HG03196 (cell line): ENCODE measurements around the gene KDM6A.
A peak's percentile ranks its signal among the peaks of the same experiment; 100 is the strongest.
"Not testable (repeated sequence)": the region's sequence is repeated elsewhere in the genome, so short reads cannot be mapped to it uniquely, and the experiment has no call there.

Source experiments
- ATAC-seq: cut with Tn5 transposase; IDR thresholded peaks from one replicate; pipeline ENCODE4 v1.9.1; 2021; ENCODE audit not compliant: unreplicated experiment

The KDM6A gene

DNA sequence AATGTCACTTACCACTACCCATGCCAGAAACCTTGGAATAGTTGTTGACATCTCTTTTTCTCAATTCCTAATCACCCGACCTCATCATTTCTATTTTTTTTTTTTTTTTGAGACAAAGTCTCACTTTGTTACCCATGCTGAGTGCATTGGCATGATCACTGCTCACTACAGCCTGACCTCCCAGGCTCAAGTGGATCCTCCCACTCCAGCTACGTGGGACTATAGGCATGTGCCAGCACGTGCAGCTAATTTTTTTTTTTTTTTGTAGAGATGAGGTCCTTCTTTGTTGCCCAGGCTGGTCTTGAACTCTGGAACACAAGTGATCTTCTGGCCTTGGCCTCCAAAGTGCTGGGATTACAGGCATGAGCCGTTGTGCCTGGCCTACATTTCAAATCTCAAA lies 12.0 kb downstream of the KDM6A start:
- no peak for ATAC-seq

DNA sequence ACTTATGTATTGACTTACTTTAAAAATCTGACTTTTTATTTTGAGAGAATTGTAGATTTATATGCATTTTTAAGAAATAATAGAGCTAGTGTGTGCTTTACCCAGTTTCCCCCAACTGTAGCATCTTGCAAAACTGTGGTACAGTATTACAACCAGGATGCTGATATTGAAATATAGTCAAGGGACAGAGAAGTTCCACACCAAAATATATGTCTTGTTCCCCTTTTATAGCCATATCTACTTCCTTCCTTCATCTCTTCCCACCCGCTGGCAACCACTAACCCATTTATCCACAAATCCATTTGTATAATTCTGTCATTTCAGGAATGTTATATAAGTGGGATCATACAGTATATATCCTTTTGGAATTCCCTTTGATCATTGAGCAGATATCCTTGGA lies 16.8 kb downstream of the KDM6A start:
- no peak for ATAC-seq

- no peak for ATAC-seq
These were observed 17.3 kb downstream of the KDM6A start for GRCh38 chrX:44890247-44890646.

GRCh38 chrX:44890687-44891086 lies 17.7 kb downstream of the KDM6A start:
- not testable (repeated sequence) for ATAC-seq

- ATAC-seq: no peak
These were observed 18.7 kb downstream of the KDM6A start for GRCh38 chrX:44891642-44892041.

DNA sequence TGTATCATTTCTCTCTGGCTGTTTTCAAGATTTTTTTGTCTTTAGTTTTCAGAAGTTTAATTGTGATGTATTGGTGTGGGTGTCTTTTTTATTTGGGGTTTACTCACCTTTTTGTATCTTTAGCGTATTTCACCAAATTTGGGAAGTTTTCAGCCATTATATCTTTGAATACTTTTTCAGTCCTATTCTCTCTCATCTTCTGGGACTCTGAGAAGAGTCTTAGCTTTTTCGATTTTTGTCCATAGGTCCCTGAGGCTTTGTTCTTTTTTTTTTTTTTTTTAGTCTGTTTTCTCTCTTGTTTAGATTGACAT lies 23.8 kb downstream of the KDM6A start:
- ATAC-seq: no peak

DNA sequence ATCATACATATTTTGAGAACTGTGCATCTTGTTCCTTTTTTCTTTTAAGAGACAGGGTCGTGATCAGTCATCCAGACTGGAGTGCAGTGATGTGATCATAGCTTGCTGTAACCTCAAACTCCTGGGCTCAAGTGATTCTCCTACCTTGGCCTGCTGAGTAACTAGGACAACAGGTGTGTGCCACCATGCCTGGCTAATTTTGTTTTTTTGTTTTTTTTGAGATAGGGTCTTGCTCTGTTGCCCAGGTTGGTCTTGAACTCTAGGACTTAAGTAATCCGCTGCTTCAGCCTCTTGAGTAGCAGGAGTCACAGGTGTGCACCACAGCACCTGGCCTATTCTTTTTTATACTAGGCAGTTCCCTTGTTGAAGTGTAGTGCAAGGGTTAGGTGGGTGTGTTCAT lies 24.6 kb downstream of the KDM6A start:
- ATAC-seq: no peak

- ATAC-seq: no peak
These were observed 25.6 kb downstream of the KDM6A start for GRCh38 chrX:44898411-44899221.

GRCh38 chrX:44899946-44900345 lies 27.0 kb downstream of the KDM6A start:
- ATAC-seq: no peak

GRCh38 chrX:44903107-44903506 lies 30.1 kb downstream of the KDM6A start:
- ATAC-seq: no peak

- ATAC-seq: no peak
These were observed 31.0 kb downstream of the KDM6A start for GRCh38 chrX:44903830-44904530.

- ATAC-seq: no peak
These were observed 31.6 kb downstream of the KDM6A start for GRCh38 chrX:44904542-44905115.

DNA sequence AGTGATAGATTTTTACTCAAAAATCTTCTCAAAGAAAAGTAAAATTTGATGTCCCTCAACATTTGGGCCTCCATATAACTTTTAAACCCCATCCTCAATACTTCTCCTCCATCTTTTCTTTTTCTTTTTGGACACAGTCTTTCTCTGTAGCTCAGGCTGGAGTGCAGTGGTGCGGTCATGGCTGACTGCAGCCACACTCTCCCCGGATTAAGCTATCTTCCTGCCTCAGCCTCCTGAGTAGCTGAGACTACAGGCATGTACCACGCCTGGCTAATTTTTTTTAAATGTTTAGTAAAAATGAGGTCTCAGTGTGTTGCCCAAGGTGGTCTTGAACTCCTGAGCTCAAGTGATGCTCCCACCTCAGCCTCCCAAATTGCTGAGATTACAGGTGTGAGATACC lies 33.1 kb downstream of the KDM6A start:
- no peak for ATAC-seq

DNA sequence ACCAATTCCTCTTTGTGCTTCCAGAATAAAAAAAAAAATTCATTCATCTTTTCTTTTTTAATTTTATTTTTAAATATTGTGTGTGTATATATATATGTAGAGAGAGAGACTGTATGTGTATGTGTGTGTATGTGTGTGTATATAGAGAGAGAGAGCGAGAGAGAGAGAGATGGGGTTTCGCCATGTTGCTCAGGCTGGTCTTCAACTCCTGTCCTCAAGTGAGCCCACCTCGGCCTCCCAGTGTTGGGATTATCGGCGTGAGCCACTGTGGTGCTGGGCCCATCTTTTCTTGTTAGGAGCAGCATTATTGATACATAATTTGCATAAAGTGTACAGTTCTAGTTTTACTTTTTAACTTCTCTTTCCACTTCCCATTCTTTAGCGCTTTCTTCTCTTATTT lies 33.6 kb downstream of the KDM6A start:
- no peak for ATAC-seq

DNA sequence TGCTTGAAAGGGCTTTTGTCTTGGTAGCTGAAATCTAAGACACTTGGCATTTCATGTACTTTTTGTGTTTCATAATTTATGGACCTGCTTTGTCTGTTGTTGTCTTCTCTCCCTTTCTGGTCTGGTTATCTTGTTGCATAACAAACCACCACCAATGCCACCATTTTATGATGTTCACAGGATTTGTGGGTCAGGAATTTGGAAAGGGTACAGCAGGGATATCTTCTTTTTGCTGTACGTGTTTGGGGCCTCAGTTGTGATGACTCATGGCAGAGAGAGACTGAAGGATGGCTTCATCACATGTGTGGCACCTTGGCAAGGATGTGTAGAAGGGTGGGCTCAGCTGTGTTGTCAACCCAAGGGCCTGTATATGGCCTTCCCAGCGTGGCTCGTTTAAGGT lies 35.2 kb downstream of the KDM6A start:
- no peak for ATAC-seq

DNA sequence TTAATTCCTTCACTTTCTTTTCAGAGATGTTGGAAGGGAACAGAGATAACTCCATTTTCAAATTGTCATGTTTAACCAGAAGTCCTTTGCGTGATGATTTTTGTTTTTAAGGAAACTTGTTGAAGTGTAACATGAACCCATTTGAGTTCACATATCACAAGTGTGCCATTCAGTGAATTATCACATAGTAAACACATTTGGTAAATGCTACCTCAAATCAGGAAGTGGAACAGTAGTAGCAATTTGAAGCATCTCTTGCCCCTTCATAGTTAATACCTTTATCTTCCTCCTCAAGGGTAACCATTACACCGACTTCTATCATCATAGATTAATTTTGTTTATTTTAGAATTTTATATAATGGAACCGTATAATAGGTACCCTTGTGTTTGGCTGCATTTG lies 35.8 kb downstream of the KDM6A start:
- no peak for ATAC-seq

DNA sequence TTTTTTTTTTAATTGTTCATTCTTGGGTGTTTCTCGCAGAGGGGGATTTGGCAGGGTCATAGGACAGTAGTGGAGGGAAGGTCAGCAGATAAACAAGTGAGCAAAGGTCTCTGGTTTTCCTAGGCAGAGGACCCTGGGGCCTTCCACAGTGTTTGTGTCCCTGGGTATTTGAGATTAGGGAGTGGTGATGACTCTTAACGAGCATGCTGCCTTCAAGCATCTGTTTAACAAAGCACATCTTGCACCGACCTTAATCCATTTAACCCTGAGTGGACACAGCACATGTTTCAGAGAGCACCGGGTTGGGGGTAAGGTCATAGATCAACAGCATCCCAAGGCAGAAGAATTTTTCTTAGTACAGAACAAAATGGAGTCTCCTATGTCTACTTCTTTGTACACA lies 37.5 kb downstream of the KDM6A start:
- ATAC-seq: not testable (repeated sequence)

DNA sequence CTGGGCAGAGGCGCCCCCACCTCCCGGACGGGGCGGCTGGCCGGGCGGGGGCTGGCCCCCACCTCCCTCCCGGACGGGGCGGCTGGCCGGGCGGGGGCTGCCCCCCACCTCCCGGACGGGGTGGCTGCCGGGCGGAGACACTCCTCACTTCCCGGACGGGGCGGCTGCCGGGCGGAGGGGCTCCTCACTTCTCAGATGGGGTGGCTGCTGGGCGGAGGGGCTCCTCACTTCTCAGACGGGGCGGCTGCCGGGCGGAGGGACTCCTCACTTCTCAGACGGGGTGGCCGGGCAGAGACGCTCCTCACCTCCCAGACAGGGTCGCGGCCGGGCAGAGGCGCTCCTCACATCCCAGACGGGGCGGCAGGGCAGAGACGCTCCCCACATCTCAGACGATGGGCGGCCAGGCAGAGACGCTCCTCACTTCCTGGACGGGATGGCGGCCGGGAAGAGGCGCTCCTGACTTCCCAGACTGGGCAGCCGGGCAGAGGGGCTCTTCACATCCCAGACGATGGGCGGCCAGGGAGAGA lies 38.1 kb downstream of the KDM6A start:
- ATAC-seq: not testable (repeated sequence)

DNA sequence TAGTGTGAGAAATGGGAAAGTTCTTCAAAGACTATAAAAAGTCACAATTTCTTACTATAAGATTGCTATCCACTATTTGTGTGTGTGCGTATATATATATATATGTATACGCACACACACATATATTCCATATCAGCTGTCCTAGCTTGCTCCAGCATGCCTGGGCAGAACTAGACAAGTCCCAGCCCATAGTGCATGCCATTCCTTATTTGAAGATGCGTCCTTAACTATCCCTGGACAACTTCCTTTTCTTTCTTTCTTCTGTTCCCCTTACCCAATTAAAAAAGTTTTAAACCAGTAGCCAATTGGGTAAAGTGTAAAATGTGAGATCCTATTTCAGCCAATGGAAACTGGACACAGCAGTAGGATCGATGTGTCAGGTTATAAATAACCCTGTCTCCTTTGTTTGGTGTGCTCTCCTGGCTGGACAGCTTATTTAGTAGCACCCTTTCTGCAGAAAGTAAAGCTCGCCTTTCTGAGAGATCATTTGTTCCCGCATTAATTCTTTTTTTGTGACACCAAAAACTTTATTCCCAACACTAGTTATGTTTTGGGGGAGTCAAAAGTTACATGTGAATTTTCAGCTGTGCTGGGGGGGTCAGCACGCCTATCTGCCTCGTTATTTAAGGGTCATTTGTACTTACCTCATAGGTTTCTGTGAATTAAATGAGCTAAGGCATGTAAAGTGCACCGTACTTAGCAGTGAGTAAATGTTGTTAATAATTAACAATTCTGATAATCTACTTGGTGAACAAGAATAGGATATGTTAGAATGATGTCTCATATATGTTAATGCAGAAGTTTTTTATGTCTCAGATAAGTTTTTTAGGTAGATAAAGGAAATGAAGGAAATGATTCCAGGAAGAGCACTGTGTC lies 40.9 kb downstream of the KDM6A start:
- ATAC-seq: peak; percentile 39

GRCh38 chrX:44914532-44915198 lies 41.7 kb downstream of the KDM6A start:
- ATAC-seq: peak; percentile 85
